Naive B cell (primary cell): Measurements from ENCODE around the gene FOXN1. TPM values are rescaled to one million over a fixed set of nuclear protein-coding genes. Genes with fewer than 3 reads are reported as not detected.

Experiments used
- ATAC-seq, 2 donors: fragments of 150-1000 bp; cut with Tn5 transposase; 2 replicates each; pipeline ENCODE4 v1.10.0; 2021; ENCODE audit warnings: low read depth in 2 of 2, mild to moderate bottlenecking in 2 of 2, moderate library complexity in 2 of 2
- DNase-seq: peaks from one replicate; pipeline ENCODE4 v3.0.0; 2022
- H3K27ac Mint-ChIP-seq, 6 donors: one replicate each; pipeline ENCODE4 v1.8.0; 2020 to 2022; ENCODE audit warnings: mild to moderate bottlenecking in 6 of 6, mixed read lengths in 6 of 6, moderate library complexity in 5 of 6, inconsistent platforms in 2 of 6
- H3K27me3 Mint-ChIP-seq, 3 donors: one replicate each; pipeline ENCODE4 v1.8.0; 2021 to 2022; ENCODE audit warnings: mixed read lengths in 3 of 3, mild to moderate bottlenecking in 1 of 3
- H3K36me3 Mint-ChIP-seq, 2 donors: one replicate each; pipeline ENCODE4 v1.8.0; 2020 to 2022; ENCODE audit warnings: mixed read lengths in 2 of 2, inconsistent platforms in 1 of 2, mild to moderate bottlenecking in 1 of 2
- H3K4me1 Mint-ChIP-seq, 3 donors: one replicate each; pipeline ENCODE4 v1.8.0; 2020 to 2022; ENCODE audit warnings: mixed read lengths in 3 of 3, inconsistent platforms in 1 of 3, mild to moderate bottlenecking in 1 of 3, moderate library complexity in 1 of 3
- H3K4me3 Mint-ChIP-seq, 8 donors: one replicate each; pipeline ENCODE4 v1.8.0; 2020 to 2022; ENCODE audit warnings: mild to moderate bottlenecking in 8 of 8, mixed read lengths in 8 of 8, moderate library complexity in 8 of 8, inconsistent platforms in 2 of 8
- H3K9me3 Mint-ChIP-seq, 7 donors: one replicate each; pipeline ENCODE4 v1.8.0; 2020 to 2022; ENCODE audit warnings: mixed read lengths in 7 of 7, mild to moderate bottlenecking in 5 of 7, inconsistent platforms in 2 of 7, moderate library complexity in 1 of 7
- polyA plus RNA-seq, 6 donors: library from polyadenylated mRNA; unstranded; fragments of 300-500 nt; fragmentation: Illumina TruSeq; gene quantifications; one replicate each; pipeline ENCODE4 v1.2.3, GENCODE V29; 2021; ENCODE audit warnings: low read depth in 6 of 6

FOXN1 gene
- polyA plus RNA-seq, 6 donors from 2014 or later, result not detected

- Mint-ChIP-seq H3K27me3 (no peaks in the 10 kb centered on the region), H3K4me1 (peaks cover 30 to 48% (median 36%) of the 10 kb centered on the region in 3 donors), H3K9me3 (no peaks in the 10 kb centered on the region), H3K4me3 (no peak overlapping the region), H3K36me3 (peaks cover 0 to 10% of the 10 kb centered on the region in 2 donors), H3K27ac (peak overlapping the region in 2 of 6 donors; percentile 55 to 70)
- no peak for ATAC-seq
- DNase-seq, result no peak
Observed at GRCh38 chr17:28544402-28545140, 38.4 kb downstream of the FOXN1 start.

GRCh38 chr17:28545141-28545503, 39.0 kb downstream of the FOXN1 start:
- Mint-ChIP-seq H3K27ac (peak overlapping the region in 2 of 6 donors; percentile 68 to 86), H3K9me3 (no peaks in the 10 kb centered on the region), H3K4me3 (no peak overlapping the region), H3K4me1 (peaks cover 35 to 53% (median 41%) of the 10 kb centered on the region in 3 donors), H3K36me3 (peaks cover 0 to 10% of the 10 kb centered on the region in 2 donors), H3K27me3 (no peaks in the 10 kb centered on the region)
- no peak for ATAC-seq
- DNase-seq, result no peak

- DNase-seq (no peak), ATAC-seq (no peak)
- Mint-ChIP-seq H3K9me3 (no peaks in the 10 kb centered on the region), H3K27ac (peak overlapping the region in 3 of 6 donors; percentile 6 to 68 (median 57)), H3K4me3 (no peak overlapping the region), H3K36me3 (peaks cover 0 to 10% of the 10 kb centered on the region in 2 donors), H3K4me1 (peaks cover 41 to 61% (median 49%) of the 10 kb centered on the region in 3 donors), H3K27me3 (no peaks in the 10 kb centered on the region)
Observed at GRCh38 chr17:28545787-28546415, 39.8 kb downstream of the FOXN1 start.

- peaks cover 0 to 10% of the 10 kb centered on the region in 2 donors for H3K36me3 Mint-ChIP-seq
- H3K27ac Mint-ChIP-seq, result peak overlapping the region; percentile 95 to 100 (median 98)
- peaks cover 54 to 72% (median 60%) of the 10 kb centered on the region in 3 donors for H3K4me1 Mint-ChIP-seq
- DNase-seq (no peak), ATAC-seq (no peak)
- H3K4me3 Mint-ChIP-seq, result peak overlapping the region; percentile 28 to 100 (median 86)
- H3K9me3 Mint-ChIP-seq, result no peaks in the 10 kb centered on the region
- H3K27me3 Mint-ChIP-seq, result no peaks in the 10 kb centered on the region
Observed at GRCh38 chr17:28547096-28547622, 41.0 kb downstream of the FOXN1 start.

- Mint-ChIP-seq H3K9me3 (no peaks in the 10 kb centered on the region), H3K27ac (peak overlapping the region; percentile 95 to 100 (median 98)), H3K27me3 (no peaks in the 10 kb centered on the region), H3K4me3 (peak overlapping the region; percentile 55 to 100 (median 86)), H3K36me3 (peaks cover 0 to 10% of the 10 kb centered on the region in 2 donors), H3K4me1 (peaks cover 57 to 74% (median 64%) of the 10 kb centered on the region in 3 donors)
- ATAC-seq (peak; percentile 63 to 64), DNase-seq (peak; percentile 77)
Observed at GRCh38 chr17:28547623-28548416, 41.7 kb downstream of the FOXN1 start.

- H3K36me3 Mint-ChIP-seq, result peaks cover 5 to 14% of the 10 kb centered on the region in 2 donors
- ATAC-seq (no peak), DNase-seq (no peak)
- H3K4me1 Mint-ChIP-seq, result peaks cover 65 to 81% (median 68%) of the 10 kb centered on the region in 3 donors
- H3K27ac Mint-ChIP-seq, result peak overlapping the region; percentile 95 to 100 (median 98)
- no peaks in the 10 kb centered on the region for H3K27me3 Mint-ChIP-seq
- H3K9me3 Mint-ChIP-seq, result no peaks in the 10 kb centered on the region
- peak overlapping the region; percentile 58 to 100 (median 85) for H3K4me3 Mint-ChIP-seq
Observed at GRCh38 chr17:28548417-28549130, 42.4 kb downstream of the FOXN1 start.

GRCh38 chr17:28549236-28550132, 43.3 kb downstream of the FOXN1 start:
- Mint-ChIP-seq H3K27me3 (no peaks in the 10 kb centered on the region), H3K27ac (peak overlapping the region; percentile 95 to 99 (median 98)), H3K4me1 (peaks cover 66 to 77% (median 68%) of the 10 kb centered on the region in 3 donors), H3K36me3 (peaks cover 12 to 23% of the 10 kb centered on the region in 2 donors), H3K9me3 (no peaks in the 10 kb centered on the region), H3K4me3 (peak overlapping the region; percentile 58 to 100 (median 82))
- peak; percentile 78 for DNase-seq
- peak; percentile 76 to 78 for ATAC-seq

- Mint-ChIP-seq H3K27ac (peak overlapping the region in 5 of 6 donors; percentile 95 to 99 (median 98)), H3K4me3 (peak overlapping the region; percentile 68 to 100 (median 94)), H3K4me1 (peaks cover 61 to 69% (median 61%) of the 10 kb centered on the region in 3 donors), H3K27me3 (no peaks in the 10 kb centered on the region), H3K9me3 (no peaks in the 10 kb centered on the region), H3K36me3 (peaks cover 13 to 15% of the 10 kb centered on the region in 2 donors)
- DNase-seq, result no peak
- ATAC-seq, result no peak
Observed at GRCh38 chr17:28550858-28551257, 44.7 kb downstream of the FOXN1 start.

GRCh38 chr17:28551421-28552175, 45.5 kb downstream of the FOXN1 start:
- peaks cover 20 to 21% of the 10 kb centered on the region in 2 donors for H3K36me3 Mint-ChIP-seq
- peak overlapping the region; percentile 78 to 100 (median 94) for H3K4me3 Mint-ChIP-seq
- H3K9me3 Mint-ChIP-seq, result no peaks in the 10 kb centered on the region
- peaks cover 61 to 66% (median 61%) of the 10 kb centered on the region in 3 donors for H3K4me1 Mint-ChIP-seq
- peak; percentile 5 for DNase-seq
- H3K27ac Mint-ChIP-seq, result peak overlapping the region; percentile 29 to 99 (median 94)
- H3K27me3 Mint-ChIP-seq, result no peaks in the 10 kb centered on the region
- no peak for ATAC-seq

GRCh38 chr17:28552176-28552999, 46.2 kb downstream of the FOXN1 start, which contains the start of gene UNC119:
TSS of gene UNC119 (minus strand) at chr17:28552624. CDS start at chr17:28552557, 67 bp downstream.
- H3K4me1 Mint-ChIP-seq, result peaks cover 59 to 63% (median 62%) of the 10 kb centered on the region in 3 donors
- DNase-seq (peak; percentile 75), ATAC-seq (peak; percentile 55 to 60)
- peaks cover 25 to 29% of the 10 kb centered on the region in 2 donors for H3K36me3 Mint-ChIP-seq
- no peaks in the 10 kb centered on the region for H3K9me3 Mint-ChIP-seq
- H3K27me3 Mint-ChIP-seq, result no peaks in the 10 kb centered on the region
- peak within 1 kb of the TSS; percentile 49 to 99 (median 94) for H3K27ac Mint-ChIP-seq
- H3K4me3 Mint-ChIP-seq, result peak within 1 kb of the TSS; percentile 90 to 100 (median 94)
